Stimulated activated CD4-positive, alpha-beta T cell treated with anti-CD3 and anti-CD28 coated beads, Interleukin-1b, Interleukin-23, amount 100 ng/mL, for 48 hours (primary cell): ENCODE results near the gene EHMT1.
"Not testable (repeated sequence)": the region's sequence is repeated elsewhere in the genome, so short reads cannot be mapped to it uniquely, and the experiment has no call there.

Source experiments
- DNase-seq: peaks from one replicate; pipeline ENCODE4 v3.0.0-alpha.2; 2020

Gene EHMT1

DNA sequence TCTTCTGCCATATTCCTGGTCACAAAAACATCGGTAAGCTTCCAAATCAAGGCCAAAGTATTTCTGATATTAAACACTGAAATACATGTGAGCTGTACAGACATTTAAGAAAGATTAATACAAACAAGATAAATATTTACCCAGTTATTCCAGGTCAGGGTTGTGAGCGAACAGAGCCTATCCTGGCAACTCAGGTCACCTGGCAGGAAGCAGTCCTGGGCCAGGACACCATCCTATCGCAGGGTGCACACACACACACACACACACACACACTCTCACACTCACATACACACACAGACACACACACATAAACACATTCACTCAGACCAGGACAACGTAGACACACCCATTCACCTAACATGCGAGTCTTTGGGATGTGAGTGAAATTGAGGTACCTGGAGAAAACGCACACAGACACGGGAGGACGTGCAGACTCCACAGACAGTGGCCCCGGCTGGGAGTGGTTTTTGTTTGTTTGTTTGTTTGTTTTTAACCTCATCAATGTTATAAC, 176.4 kb downstream of the EHMT1 start:
- no peak for DNase-seq

- no peak for DNase-seq
These were observed 178.7 kb downstream of the EHMT1 start for GRCh38 chr9:137797206-137798120.

DNA sequence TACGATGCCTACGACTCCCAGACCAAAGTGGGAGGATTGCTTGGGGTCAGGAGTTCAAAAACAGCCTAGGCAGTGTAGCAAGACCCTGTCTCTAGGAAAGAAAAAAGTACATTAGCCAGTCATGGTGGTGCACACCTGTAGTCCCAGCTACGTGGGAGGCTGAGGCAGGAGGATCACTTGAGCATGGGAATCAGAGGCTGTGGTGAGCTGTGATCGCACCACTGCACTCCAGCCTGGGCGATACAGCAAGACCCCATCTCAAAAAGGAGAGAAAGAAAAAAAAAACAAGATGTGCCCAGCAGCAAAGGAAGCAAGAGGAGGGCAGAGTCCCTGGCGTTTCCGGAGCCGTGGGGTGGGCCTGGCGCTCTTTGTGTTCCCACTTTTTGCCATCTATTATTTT, 179.3 kb downstream of the EHMT1 start:
- DNase-seq: no peak

- DNase-seq: no peak
These were observed 180.3 kb downstream of the EHMT1 start for GRCh38 chr9:137798901-137799629.

GRCh38 chr9:137799630-137799983, 180.8 kb downstream of the EHMT1 start:
- DNase-seq: no peak

DNA sequence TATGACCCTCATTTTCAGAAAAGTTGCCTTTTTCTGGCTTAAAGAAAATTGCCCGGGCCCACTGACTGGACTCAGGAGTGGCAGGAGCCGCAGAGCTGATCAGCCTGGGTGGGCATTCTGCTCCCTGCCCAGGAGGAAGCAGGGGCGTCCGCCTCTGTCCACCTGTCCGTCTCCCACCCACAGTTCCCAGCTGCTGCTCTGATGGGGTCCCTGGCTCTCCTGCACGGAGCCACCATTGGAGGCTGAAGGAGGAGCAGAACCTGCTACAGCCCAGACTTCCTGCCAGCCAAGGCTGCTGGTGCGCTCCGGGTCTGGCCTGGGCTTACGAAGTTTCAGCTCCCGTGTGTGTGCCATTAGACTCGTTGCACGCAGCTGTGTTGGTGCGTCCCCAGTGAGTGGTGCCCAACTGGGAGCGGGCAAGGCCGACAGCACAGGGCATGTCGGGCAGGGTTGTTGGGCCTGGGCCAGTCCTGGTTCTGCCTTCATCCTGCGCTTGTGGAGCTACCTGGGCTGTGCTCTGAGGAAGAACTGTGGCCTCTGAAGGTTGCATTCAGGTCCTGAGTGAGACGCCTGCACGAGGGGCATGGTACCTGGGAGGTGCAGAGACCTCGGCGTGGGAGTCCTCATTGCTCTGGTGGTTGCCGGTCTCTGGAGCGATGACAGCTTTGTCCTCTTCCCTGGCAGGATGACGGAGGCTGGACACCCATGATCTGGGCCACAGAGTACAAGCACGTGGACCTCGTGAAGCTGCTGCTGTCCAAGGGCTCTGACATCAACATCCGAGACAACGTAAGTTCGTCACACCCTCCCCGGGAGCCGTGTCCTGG, 181.6 kb downstream of the EHMT1 start:
- DNase-seq: no peak

DNA sequence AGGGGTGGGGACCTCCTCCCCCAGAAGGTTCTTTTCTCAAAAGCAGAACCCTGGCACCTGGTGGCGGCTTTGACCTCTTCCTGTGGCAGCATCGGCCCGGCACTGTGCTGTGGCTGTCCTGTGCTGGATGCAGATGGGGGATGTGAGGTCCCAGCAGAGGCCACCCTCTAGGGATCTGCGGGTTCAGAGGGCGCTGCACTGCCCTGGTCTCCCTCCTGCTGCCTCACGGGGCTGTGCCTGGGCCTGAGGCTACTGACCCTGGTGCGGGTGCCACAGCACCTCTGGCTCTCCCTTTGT, 182.2 kb downstream of the EHMT1 start:
- no peak for DNase-seq

- DNase-seq: no peak
These were observed 183.2 kb downstream of the EHMT1 start for GRCh38 chr9:137802021-137802420.

GRCh38 chr9:137802521-137803243, 183.9 kb downstream of the EHMT1 start:
- no peak for DNase-seq

- peak; percentile 32 for DNase-seq
These were observed 186.3 kb downstream of the EHMT1 start for GRCh38 chr9:137804908-137805630.

DNA sequence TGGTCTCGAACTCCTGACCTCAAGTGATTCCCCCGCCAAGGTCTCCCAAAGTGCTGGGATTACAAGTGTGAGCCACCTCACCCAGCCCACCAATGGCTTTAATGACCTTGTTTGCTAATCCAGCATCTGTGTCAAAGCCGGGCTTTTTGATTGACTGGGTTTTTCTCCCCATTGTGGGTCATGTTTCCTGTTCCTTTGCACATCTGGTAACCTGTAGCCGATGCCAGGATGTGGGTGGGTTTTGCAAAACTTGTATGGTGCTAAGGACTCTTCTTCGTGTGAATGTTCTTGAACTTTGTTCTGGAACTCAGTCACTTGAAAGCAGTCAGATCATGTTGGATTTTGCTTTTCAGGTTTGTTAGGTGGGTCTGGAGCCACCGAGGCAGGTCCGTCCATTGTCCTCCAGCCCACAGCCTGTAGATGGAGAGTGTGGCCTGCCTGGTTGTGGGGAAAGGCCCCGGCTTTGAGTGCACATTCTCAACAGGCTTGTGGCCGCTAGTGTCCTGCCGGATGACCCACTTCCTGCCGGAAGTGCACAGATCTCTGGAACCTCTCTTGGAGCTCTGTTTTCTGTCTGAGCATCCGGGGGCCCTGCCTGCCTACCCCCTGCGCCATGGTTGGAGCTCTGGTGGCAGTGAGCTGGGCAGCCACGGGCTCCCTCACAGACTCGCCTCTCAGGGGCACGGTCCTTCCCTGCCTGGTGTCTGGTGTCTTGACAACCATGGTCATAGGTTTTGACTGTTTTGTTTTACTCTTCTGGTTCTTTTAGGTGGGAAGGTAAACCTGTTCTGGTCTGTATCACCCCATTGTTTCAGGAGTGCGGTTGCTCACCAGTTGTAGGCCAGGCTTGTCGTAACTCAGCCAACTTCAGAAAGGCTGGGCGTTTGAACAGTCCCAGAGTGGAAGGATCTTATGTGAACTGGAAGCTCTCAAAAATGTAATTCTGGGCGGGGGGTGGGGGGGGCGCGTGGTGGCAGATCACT, 189.2 kb downstream of the EHMT1 start:
- no peak for DNase-seq

- DNase-seq: no peak
These were observed 190.3 kb downstream of the EHMT1 start for GRCh38 chr9:137809040-137809576.

- not testable (repeated sequence) for DNase-seq
These were observed 191.1 kb downstream of the EHMT1 start for GRCh38 chr9:137809726-137810450.

DNA sequence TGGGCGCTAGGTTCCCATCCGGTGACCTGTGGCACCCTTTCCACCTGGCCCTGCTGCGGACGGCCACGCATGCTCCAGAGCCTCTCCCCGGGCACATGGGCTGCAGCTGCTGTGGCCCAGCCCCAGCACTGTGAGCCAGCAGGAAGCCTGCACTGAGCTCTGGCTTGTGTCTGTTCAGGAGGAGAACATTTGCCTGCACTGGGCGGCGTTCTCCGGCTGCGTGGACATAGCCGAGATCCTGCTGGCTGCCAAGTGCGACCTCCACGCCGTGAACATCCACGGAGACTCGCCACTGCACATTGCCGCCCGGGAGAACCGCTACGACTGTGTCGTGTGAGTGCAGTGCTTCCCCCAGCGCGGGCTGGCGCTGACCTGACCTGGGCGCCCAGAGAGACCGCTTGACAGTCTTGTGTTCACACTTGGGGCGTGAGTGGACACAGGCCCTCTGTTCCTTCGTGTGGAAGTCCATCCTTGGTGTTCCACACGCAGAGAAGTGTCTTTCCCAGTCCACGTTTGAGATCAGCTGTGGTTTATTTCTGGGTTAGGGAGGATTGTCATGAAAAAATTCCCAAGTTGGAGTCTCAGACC, 192.6 kb downstream of the EHMT1 start:
- DNase-seq: no peak

DNA sequence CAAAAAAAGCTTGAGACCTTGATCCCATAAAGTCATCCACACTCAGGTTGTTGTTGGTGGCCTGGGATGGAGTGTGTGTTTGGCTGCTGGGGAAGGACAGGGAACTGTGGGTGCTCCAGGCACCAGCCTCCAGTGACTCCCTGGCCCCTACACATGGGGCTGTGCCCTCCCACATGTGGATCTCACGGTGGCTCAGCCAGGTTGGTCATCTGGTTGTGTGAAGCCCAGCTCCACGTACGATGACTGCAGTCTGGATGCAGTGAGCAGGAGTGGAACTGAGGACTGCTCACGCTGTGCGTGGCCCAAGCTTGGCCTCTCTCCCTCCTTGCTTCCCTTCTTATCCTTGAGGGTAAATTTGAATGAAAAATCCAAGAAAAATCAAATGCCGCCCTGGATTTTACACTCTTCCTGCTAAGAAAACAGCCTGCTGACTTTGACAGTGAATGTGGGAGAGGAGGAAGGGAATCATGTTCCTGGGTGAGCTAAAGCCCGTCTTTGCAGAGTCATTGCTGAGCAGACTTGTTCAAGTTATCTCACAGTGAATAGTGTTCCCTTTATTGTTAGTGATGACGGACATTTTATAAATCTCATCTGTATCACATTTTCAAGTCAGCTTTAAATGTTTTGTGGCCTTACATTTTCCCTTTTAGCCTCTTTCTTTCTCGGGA, 193.7 kb downstream of the EHMT1 start:
- no peak for DNase-seq

DNA sequence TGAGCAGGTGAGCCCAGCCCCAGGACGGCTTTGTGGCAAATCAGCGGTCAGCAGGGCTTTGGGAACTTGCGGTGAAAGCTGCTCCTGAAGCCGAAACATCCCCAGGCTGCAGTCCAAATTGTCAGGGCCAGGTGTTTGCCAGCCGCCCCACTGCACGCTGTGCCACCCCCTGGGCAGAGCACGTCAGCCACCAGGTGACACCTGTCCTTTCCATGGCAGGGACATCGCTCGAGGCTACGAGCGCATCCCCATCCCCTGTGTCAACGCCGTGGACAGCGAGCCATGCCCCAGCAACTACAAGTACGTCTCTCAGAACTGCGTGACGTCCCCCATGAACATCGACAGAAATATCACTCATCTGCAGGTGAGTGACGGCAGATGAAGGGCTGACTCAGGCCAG, 194.4 kb downstream of the EHMT1 start:
- no peak for DNase-seq

DNA sequence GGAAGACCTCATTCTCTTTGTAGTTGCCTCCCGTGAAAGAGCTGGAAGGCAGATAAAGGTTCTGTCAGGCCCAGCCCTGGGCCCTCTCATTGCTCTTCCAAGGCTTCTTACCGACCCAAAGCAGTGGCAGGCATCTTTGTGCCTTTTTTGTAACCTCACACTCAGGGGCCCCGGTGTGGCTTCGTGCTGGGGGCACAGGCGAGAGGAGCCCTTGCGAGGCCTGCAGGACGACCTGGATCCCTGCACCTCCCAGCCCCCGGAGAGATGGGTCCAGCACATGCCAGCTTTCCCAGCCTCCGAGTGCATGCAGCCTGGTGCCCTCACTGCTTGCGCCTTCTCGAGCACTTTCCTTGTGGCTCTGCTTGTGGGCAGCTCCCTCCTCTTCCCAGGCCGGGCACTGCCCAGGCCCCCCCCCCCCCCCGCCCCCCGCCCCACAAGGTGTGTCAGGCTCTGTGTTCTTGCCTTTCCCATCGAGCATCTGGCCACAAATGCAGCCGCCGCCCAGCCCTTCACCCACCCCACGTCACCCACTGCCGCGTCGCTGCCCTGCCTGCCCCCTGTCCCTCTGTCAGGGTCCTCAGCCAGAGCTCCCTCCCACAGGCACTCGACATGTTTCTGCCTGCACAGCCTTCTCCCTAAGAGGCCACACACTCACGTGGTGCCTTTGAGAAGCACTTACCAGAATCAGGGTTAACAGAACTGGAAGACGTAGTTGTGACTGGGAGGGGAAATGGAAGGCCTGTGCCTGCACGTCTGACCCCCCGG, 195.0 kb downstream of the EHMT1 start:
- no peak for DNase-seq

DNA sequence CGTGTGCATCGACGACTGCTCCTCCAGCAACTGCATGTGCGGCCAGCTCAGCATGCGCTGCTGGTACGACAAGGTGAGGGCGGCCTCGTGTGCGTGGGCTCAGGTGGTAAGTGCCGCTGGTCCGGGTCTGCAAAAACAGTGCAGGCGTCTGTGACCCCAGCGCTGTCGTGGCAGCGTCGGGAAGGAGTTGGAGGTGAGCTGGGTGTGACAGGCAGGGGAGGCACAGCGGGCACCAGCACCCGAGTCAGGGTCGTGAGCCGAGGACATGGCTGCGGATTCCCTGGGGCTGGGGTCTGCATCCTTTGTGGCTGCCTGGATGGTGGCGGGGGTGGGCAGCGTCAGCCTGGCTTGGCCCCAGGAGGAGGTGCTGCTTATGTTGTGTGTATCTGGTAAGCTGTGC, 195.6 kb downstream of the EHMT1 start:
- no peak for DNase-seq
